GM06990 (cell line): ENCODE measurements around the gene MAFG.

ENCODE experiments used
- DNase-seq: peaks from one replicate; pipeline ENCODE4 v3.0.0-alpha.2; 2011; ENCODE audit not compliant: insufficient read length; ENCODE audit errors: extremely low read depth
- H3K27me3 ChIP-seq: replicated peaks from 2 replicates; pipeline ENCODE4 v1.6.0; 2011; ENCODE audit warnings: low read length; ENCODE audit not compliant: control insufficient read depth, insufficient read depth
- H3K36me3 ChIP-seq: 2 replicates; pipeline ENCODE4 v1.5.1; 2011; ENCODE audit warnings: low read length; ENCODE audit not compliant: control insufficient read depth, insufficient read depth
- H3K4me3 ChIP-seq: replicated peaks from 2 replicates; pipeline ENCODE4 v1.5.1; 2011; ENCODE audit warnings: low read depth, mild to moderate bottlenecking, control low read depth, low read length
- CTCF ChIP-seq: IDR thresholded peaks from 2 replicates; pipeline ENCODE4 v1.5.1; 2011; ENCODE audit warnings: low read length, control low read depth, mild to moderate bottlenecking, inconsistent platforms; ENCODE audit not compliant: insufficient read depth, poor library complexity, severe bottlenecking

MAFG gene

GRCh38 chr17:81942167-81942553 is 14.6 kb upstream of the MAFG start:
- H3K27me3 ChIP-seq: no peaks in the 10 kb centered on the region
- DNase-seq: no peak
- H3K36me3 ChIP-seq: no peaks in the 10 kb centered on the region
- no peak overlapping the region; the same call in 1 of the 2 replicates for H3K4me3 ChIP-seq
- no peak for TF ChIP-seq CTCF

GRCh38 chr17:81941484-81942166 is 14.1 kb upstream of the MAFG start:
- TF ChIP-seq CTCF: no peak
- no peaks in the 10 kb centered on the region for H3K36me3 ChIP-seq
- no peak overlapping the region; the same call in none of the 2 replicates for H3K4me3 ChIP-seq
- no peaks in the 10 kb centered on the region for H3K27me3 ChIP-seq
- no peak for DNase-seq

- Histone ChIP-seq H3K36me3 (no peaks in the 10 kb centered on the region), H3K4me3 (no peak overlapping the region), H3K27me3 (no peaks in the 10 kb centered on the region)
- no peak for DNase-seq
- no peak for TF ChIP-seq CTCF
Measured at GRCh38 chr17:81940538-81941483, 13.3 kb upstream of the MAFG start.

- H3K4me3 ChIP-seq: no peak overlapping the region
- DNase-seq: no peak
- no peak for TF ChIP-seq CTCF
Measured at GRCh38 chr17:81939881-81940385, 12.4 kb upstream of the MAFG start.

GRCh38 chr17:81939218-81939617 is 11.7 kb upstream of the MAFG start:
- DNase-seq: no peak
- Histone ChIP-seq H3K4me3 (no peak overlapping the region), H3K27me3 (no peaks in the 10 kb centered on the region), H3K36me3 (peaks cover 5% of the 10 kb centered on the region; the same call in 1 of the 2 replicates)
- no peak for TF ChIP-seq CTCF

More at GRCh38 chr17:81939881-81940385, 12.4 kb upstream of the MAFG start:
- Histone ChIP-seq H3K36me3 (no peaks in the 10 kb centered on the region), H3K27me3 (no peaks in the 10 kb centered on the region)
